DMS114 treated with DMSO at 0.1 percent for 48 hours (cell line): ENCODE measurements around the gene AKR1A1.
"Not testable (repeated sequence)": the region's sequence is repeated elsewhere in the genome, so short reads cannot be mapped to it uniquely, and the experiment has no call there.

ENCODE experiments used
- DNase-seq: peaks from one replicate; lab custom pipeline; 2025; ENCODE audit not compliant: unreplicated experiment; lab: John Stamatoyannopoulos, UW

AKR1A1 gene

DNA sequence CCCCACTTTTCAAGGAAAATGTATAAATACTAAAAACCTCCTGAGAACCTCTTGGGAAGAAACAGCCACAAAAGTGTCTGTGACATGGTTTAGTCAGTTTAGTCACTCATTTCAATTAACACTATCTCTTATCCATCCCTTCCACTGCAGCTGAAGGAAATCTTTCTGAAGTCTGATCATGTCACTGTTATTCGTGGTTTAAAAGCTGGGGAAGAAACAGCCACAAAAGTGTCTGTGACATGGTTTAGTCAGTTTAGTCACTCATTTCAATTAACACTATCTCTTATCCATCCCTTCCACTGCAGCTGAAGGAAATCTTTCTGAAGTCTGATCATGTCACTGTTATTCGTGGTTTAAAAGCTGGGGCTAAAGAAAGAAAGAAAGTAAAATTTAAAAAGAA is 27.1 kb upstream of the AKR1A1 start:
- DNase-seq = not testable (repeated sequence)

DNA sequence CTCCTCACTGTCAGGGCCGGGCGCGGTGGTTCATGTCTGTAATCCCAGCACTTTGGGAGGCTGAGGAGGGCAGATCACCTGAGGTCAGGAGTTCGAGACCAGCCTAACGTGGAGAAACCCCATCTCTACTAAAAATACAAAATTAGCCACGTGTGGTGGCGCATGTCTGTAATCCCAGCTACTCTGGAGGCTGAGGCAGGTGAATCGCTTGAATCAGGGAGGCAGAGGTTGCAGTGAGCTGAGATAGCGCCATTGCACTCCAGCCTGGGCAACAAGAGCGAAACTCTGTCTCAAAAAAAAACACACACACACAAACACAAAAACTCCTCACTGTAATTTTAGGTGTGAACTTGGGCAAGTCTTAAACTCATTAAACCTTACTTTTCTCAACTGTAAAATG is 26.7 kb upstream of the AKR1A1 start:
- not testable (repeated sequence) for DNase-seq

DNA sequence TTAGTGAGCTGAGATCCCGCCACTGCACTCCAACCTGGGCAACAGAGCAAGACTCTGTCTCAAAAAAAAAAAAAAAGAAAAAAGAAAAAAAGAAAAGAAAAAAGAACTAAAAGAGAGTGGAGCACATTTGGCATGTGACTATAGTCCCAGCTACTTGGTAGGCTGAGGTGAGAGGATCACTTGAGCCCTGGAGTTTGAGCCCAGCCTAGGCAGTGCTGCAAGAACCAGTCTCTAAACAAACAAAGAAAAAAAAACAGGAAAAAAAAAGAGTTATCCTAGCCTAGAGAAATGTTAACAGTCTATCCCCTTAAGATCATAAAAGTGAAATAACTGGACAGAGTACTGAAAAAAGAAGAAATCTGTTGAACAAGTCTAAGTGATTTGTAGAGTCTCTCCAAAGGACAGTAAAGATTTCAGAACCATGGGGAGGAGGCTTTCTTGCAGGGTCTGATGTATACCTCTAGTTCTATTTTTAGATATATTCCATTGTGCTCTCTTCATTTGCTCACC is 24.4 kb upstream of the AKR1A1 start:
- DNase-seq = no peak

DNA sequence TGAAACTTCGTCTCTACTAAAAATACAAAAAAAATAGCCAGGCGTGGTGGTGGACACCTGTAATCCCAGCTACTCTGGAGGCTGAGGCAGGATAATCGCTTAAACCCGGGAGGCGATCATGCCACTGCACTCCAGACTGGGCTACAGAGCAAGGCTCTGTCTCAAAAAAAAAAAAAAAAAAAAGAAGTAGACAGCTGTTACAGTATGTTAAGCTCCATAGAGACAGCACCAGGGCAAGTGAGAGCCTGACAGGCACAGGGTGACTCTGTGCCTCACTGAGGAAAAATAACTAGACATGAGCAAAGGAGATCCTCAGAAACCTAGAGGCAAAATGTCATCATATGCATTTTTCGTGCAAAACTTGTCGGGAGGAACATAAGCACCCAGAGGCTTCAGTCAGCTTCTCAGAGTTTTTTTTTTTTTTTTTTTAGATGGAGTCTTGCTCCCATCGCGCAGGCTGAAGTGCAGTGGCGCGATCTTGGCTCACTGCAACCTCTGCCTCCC is 19.9 kb upstream of the AKR1A1 start:
- DNase-seq = no peak

DNA sequence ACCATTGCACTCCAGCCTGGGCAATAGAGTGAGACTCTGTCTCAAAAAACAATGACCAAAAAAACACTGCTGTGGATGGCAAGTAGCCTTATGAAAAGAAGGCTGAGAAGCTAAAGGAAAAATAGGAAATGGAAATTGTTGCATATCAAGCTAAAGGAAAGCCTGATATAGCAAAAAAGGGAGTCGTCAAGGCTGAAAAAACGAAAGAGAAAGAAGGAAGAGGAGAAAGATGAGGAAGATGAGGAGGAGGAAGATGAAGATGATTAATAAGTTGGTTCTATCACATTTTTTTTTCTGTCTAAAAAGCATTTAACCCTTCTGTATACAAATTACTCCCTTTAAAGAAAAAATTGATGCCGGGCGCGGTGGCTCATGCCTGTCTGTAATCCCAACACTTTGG is 18.8 kb upstream of the AKR1A1 start:
- DNase-seq = no peak

DNA sequence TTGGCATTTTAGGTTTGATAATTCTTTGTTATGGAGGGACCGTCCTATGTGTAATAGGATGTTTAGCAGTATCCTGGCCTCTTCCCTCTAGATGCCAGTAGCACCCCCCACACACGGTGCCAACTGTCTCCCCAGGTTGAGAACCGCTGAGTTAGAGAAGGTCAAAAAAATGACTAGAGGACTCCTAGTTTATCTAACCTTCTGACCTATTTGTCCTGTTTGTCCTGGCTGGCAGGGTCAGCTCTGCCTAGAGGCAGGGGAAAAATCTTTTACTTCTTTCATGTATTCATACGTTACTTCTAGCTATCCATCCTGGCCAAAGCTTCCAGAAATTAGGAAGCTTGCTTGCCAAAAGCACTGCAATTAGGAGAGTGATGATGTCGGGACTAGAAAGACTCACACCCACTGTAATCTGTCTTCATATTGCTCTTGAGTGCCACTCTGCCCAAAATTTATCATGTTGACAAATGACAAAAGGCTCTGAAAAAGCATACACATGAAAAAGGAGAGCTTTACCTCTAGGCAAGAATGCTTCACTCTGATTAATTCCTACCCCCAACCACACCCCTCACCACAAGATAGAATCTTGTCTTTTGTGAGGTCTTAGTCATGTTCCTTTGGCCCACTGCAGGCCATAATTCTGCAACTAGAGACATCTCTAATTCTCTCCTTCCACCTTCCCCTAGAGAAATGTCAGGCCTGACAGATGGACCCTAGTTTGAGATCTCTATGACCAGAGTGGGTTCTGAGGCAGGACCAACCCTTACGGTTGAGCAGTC is 14.4 kb upstream of the AKR1A1 start:
- no peak for DNase-seq

DNA sequence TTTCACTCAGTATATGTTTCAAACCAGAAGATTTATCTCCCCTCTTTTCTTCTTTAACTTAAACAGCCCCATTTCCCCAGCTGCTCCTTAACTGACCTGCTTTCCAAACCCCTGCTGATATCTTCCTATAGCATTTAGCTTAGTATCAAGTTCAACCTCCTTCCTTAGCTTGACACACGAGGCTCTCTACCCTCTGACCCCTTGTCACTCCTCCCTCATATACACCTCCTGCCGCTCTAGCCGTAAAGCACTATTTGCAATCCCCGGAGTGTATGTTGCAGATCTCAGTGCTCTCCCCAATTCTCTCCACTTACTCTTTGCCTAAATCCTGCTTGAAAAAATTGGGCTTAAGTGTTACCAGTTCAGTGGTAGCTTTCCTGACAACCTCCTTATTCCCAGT is 13.7 kb upstream of the AKR1A1 start:
- no peak for DNase-seq

DNA sequence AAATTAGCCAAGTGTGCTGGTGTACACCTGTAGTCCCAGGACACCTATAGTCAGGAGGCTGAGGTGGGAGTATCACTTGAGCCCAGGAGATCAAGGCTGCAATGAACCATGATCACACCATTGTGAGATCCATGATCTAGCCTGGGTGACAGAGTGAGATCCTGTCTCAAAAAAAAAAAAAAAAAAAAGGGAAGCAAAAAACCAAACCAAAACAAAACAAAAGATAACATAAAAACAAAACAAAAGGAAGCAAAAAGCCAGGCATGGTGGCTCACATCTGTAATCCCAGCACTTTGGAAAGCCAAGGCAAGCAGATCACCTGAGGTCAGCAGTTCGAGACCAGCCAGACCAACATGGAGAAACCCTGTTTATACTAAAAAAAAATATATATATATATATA is 9.4 kb upstream of the AKR1A1 start:
- no peak for DNase-seq

DNA sequence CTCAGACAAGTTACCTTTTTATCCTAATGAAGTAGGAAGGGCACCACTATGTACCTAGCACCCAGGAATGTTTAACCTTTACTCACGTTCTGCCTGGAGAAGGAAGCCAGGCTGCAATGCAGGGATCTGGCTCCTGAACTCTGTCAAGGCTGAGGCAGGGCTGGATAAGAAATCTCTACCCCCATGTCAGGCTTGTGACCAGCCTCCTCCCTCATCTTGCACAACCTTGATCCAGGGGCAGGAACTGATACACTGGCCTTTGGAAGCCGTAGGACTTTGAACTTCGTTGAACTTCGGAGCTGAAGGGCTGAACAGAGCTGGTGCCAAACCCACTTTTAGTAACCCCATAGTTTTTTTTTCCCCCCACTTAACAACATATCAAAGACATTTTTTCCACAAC is 8.0 kb upstream of the AKR1A1 start:
- DNase-seq = no peak

DNA sequence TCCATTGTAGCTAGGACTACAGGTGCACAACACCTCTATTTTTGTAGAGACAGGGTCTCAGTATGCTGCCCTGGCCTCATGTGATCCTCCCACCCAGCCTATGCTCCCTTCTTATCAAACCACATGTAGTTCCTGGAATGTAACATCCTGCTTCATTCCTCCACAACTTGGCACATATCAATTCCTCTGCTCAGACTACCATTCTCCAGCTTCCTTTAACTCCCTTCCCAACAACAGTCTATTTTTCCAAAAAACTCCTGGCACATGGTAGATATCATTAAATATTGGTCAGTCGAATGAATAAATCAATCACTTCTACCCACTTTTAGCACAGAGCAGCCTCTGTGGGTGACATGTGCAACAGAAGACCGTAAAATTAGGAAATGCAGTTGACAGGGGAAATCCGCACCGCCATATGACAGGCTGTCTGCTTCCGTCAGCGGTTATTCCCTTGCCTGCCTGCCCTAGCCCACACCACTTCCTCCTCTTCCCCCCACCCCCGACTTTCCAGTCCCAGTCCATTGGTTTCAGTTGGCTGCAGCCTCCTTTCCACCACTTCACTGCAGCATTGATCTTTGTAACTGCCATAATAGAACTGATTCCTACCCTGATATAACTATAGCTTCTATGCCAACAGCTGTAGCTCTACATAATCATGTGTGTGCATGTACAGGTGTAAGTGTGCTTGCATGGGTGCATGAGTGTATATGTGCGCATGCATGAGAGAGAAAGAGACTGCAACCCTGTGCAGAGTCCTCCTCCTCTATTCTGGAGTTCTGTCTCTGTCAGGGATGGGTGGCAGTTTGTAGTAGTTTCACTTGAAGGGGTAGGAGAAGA is 6.8 kb upstream of the AKR1A1 start:
- DNase-seq = no peak

DNA sequence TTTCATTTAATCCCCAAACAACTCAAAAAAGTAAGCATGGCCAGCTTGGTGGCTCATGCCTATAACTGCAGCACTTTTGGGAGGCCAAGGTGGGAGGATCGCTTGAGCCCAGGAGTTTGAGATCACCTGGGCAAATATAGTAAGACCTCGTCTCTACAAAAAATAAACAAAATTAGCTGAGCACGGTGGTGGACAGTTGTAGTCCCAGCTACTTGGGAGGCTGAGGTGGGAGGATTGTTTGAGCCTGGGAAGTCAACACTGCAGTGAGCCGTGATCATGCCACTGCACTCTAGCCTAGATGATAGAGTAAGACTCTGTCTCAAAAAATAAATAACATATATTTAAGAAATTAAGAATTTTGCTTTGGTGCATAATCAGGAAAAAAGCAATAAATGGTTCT is 6.1 kb upstream of the AKR1A1 start:
- DNase-seq = no peak

DNA sequence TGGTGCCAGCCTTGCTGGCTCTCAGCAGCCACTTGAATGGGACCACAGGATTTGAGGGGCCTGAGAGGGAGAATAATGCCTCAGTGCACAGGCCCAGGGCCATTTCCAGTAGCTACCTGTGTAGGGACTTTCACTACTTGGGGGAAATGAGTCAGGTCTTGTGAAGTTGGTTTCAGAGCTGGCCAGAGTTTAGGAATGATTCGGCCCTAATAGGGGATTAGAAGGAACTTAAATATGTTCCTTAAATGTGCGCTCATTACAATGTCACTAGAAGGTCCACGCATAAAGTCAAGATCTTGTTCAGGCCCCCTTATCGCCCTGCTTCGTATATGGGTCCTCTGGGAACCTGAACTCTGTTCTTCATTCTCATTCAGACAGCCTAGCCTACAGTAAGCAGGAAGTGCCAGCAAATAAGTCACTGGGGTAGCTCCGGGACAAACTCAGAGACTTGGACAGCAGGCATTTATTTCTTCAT is 5.6 kb upstream of the AKR1A1 start:
- no peak for DNase-seq

DNA sequence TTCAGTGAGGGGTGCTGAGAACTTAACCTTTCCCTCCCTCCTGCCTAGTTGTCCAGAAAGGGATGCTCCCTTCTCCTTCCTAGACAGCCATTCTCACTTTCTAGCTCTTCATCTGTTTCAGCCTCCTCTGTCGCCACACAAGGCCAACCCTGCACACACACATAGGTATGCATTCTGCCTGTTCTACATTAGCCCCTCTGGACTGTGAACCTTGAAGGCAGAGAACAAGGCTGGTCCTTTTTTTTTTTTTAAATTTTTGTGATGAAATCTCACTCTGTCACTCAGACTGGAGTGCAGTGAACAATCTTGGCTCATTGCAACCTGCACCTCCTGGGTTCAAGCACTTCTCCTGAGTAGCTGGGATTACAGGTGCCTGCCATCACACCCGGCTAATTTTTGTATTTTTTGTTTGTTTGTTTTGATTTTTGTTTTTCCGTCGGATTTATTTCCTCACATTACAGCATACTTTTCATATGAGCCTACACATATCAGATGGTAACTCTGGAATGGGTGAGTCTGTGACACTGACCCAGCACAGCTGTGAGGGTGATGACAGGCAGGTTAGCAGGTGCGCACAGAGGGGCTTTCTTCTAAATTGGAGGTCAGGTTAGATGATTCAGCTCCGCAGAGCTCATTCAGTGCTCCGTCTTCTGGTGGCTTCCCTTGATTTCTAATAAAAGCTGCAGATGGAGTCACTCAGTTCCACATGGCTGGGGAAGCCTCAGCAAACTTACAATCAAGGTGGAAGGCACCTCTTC is 4.9 kb upstream of the AKR1A1 start:
- DNase-seq = no peak

DNA sequence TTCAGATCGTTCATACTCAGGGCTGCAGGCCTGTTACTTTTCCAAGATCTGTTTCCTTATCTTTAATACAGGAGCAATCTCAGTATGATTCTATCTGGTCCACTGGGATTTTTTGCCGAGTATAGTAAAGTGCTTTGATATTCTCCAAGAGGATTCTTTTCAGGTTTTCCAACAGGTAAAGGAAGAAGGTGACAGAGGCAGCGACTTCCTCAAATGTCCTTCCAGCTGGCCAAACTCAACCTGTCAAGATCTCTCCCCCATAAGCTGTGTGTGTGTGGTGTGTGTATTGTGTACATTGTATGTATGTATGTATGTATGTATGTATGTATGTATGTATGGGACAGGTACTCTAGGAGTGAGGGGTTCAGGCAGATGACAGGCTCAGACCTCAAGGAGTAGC is 1.1 kb downstream of the AKR1A1 start:
- DNase-seq = no peak

DNA sequence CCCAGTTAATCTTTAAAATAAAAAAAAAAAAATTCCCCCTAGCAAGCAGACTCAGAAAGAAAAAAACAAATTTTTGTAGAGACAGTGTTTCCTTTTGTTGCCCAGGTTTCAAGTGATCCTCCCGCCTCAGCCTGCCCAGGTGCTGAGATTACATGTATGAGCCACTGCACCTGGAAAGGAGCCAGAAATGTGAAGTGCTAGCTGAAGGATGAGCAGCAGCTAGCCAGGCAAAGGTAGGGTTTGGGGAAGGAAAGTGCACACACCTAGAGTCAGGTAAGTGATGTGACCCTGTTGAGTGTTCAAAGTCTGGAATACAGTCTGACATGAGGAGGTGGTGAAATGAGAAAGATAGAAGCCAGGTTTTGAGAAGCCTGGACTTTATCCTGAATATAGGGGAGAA is 1.7 kb downstream of the AKR1A1 start:
- no peak for DNase-seq

DNA sequence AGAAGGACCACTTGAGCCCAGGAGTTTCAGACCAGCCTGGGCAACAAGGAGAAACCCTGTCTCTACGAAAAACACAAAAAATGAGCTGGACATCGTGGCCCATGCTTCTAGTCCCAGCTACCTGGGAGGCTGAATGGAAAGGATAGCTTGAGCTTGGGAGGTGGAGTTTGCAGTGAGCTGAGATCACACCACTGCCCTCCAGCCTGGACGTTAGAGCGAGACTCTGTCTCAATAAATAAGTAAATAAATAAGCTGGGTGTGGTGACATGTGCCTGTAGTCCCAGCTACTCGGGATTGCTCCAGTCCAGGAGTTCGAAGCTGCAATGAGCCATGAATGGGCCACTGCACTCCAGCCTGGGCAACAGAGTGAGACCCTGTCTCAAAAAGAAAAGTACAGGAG is 3.6 kb downstream of the AKR1A1 start:
- DNase-seq = no peak

DNA sequence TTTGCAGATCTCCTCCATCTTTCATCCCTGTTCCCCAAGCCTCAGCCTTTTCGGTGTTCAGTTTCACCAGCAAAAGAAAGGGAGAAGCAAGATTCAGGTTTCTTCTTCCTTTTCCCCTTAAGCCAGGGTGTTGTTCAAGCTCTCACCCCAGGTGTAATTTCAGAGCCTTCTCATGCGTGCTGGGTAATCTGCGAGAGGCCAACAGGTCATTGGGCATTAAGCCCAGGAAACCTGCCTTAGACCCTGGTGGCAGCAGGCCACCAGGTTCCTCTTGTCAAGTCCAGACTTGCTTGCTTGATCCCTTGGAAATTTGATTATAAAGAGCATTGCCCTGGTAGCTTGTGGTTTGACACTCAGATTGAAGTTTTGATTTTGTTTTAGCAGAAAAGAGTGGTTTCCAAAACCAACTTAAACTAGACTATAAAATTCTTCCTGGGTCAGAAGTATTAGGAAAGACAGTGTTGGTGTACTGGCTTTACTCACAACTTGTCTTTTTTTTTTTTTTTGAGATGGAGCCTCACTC is 6.9 kb downstream of the AKR1A1 start:
- DNase-seq = no peak

DNA sequence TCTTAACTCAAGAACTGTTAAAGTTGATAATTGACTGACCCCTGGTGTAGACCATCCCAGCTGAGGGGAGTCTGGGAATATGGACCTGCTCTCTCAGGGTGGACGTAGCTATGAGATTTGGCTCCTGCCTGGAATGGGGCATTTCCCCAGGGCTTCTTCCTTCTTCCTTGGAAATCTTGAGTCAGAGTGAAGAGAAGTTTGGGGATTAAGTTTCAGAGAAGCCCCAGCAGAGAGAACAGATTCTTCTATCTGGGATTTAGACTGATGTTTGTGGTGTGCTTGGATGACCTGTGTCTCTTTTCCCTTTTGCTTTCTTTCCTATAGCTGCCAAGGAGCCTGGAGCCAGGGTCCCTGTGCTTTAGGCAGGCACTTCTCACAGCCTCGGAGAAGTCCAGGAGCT is 13.2 kb downstream of the AKR1A1 start:
- DNase-seq = no peak

DNA sequence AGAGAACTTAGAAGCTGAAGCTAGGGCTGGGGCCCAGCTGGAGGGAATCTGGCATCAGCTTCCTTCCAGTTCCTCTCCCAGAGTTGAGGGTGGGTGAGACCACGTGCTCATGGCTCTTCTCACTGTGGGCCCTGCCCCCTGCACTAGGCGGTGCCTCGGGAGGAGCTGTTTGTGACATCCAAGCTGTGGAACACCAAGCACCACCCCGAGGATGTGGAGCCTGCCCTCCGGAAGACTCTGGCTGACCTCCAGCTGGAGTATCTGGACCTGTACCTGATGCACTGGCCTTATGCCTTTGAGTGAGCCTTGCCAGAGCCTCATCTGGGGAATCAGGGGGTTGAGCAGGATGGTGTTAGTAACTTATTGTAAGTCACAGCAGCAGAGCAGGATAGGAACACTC is 16.1 kb downstream of the AKR1A1 start:
- no peak for DNase-seq

DNA sequence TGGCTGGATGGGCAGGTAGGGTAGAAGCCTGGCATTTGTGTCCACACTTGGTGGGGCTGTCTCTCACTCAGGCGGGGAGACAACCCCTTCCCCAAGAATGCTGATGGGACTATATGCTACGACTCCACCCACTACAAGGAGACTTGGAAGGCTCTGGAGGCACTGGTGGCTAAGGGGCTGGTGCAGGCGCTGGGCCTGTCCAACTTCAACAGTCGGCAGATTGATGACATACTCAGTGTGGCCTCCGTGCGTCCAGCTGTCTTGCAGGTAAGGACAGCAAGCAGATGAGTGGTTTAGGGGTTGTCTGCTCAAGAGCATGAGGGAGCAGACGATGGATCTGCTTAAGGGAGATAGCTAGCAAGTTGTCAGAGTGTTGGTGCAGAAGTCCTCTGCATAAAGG is 17.3 kb downstream of the AKR1A1 start:
- DNase-seq = no peak

DNA sequence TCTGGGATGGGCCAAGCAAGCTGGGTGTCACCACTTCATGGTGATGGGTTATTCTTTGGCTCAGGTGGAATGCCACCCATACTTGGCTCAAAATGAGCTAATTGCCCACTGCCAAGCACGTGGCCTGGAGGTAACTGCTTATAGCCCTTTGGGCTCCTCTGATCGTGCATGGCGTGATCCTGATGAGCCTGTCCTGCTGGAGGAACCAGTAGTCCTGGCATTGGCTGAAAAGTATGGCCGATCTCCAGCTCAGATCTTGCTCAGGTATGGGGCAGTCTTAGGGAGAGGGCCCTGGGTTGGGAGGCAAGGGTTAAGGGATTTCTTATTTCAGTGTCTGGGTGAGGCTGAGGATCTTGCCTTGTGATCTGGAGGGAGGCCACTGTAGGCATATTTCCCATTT is 17.8 kb downstream of the AKR1A1 start:
- no peak for DNase-seq
